Measurements from ENCODE around the gene CCP110.

- TF ChIP-seq, protein P1, sequence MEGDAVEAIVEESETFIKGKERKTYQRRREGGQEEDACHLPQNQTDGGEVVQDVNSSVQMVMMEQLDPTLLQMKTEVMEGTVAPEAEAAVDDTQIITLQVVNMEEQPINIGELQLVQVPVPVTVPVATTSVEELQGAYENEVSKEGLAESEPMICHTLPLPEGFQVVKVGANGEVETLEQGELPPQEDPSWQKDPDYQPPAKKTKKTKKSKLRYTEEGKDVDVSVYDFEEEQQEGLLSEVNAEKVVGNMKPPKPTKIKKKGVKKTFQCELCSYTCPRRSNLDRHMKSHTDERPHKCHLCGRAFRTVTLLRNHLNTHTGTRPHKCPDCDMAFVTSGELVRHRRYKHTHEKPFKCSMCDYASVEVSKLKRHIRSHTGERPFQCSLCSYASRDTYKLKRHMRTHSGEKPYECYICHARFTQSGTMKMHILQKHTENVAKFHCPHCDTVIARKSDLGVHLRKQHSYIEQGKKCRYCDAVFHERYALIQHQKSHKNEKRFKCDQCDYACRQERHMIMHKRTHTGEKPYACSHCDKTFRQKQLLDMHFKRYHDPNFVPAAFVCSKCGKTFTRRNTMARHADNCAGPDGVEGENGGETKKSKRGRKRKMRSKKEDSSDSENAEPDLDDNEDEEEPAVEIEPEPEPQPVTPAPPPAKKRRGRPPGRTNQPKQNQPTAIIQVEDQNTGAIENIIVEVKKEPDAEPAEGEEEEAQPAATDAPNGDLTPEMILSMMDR (IDR thresholded peaks at IDR 0.05): no peak
- TF ChIP-seq POLR2A (IDR thresholded peaks at IDR 0.05): no peak
These were observed 24.3 kb upstream of the CCP110 start for GRCh38 chr16:19499481-19499880.
